ENCODE data around the gene CDO1.

DNA sequence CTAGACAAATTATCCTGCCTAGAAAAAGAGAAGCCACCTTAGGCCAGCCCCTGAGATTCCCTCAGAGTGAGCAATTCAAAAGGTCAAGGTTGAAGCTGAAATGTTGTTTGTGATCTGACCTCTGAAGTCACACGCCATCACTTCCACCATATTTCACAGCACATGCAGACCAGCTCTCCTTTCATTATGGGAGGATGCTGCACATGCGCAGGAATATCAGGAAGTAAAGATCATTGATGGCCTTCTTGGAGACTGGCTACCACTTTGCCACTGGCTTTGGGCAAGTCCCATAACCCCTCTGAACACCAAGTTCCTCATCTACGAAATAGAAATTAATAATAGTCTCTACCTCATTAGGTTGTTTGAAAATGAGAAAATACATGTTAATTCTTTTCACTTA, 39.5 kb downstream of the CDO1 start:
- TF ChIP-seq, protein P1, sequence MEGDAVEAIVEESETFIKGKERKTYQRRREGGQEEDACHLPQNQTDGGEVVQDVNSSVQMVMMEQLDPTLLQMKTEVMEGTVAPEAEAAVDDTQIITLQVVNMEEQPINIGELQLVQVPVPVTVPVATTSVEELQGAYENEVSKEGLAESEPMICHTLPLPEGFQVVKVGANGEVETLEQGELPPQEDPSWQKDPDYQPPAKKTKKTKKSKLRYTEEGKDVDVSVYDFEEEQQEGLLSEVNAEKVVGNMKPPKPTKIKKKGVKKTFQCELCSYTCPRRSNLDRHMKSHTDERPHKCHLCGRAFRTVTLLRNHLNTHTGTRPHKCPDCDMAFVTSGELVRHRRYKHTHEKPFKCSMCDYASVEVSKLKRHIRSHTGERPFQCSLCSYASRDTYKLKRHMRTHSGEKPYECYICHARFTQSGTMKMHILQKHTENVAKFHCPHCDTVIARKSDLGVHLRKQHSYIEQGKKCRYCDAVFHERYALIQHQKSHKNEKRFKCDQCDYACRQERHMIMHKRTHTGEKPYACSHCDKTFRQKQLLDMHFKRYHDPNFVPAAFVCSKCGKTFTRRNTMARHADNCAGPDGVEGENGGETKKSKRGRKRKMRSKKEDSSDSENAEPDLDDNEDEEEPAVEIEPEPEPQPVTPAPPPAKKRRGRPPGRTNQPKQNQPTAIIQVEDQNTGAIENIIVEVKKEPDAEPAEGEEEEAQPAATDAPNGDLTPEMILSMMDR (conservative IDR thresholded peaks at IDR 0.05; ENCODE audit: low read depth in 2 of 2), result no peak
- no peak for TF ChIP-seq CREB1 (CRISPR knock-in tag; IDR thresholded peaks at IDR 0.05; ENCODE audit: low read depth)
- TF ChIP-seq POLR2AphosphoS5 (IDR thresholded peaks at IDR 0.05; ENCODE audit: low read depth), result no peak
- TF ChIP-seq, protein P2, sequence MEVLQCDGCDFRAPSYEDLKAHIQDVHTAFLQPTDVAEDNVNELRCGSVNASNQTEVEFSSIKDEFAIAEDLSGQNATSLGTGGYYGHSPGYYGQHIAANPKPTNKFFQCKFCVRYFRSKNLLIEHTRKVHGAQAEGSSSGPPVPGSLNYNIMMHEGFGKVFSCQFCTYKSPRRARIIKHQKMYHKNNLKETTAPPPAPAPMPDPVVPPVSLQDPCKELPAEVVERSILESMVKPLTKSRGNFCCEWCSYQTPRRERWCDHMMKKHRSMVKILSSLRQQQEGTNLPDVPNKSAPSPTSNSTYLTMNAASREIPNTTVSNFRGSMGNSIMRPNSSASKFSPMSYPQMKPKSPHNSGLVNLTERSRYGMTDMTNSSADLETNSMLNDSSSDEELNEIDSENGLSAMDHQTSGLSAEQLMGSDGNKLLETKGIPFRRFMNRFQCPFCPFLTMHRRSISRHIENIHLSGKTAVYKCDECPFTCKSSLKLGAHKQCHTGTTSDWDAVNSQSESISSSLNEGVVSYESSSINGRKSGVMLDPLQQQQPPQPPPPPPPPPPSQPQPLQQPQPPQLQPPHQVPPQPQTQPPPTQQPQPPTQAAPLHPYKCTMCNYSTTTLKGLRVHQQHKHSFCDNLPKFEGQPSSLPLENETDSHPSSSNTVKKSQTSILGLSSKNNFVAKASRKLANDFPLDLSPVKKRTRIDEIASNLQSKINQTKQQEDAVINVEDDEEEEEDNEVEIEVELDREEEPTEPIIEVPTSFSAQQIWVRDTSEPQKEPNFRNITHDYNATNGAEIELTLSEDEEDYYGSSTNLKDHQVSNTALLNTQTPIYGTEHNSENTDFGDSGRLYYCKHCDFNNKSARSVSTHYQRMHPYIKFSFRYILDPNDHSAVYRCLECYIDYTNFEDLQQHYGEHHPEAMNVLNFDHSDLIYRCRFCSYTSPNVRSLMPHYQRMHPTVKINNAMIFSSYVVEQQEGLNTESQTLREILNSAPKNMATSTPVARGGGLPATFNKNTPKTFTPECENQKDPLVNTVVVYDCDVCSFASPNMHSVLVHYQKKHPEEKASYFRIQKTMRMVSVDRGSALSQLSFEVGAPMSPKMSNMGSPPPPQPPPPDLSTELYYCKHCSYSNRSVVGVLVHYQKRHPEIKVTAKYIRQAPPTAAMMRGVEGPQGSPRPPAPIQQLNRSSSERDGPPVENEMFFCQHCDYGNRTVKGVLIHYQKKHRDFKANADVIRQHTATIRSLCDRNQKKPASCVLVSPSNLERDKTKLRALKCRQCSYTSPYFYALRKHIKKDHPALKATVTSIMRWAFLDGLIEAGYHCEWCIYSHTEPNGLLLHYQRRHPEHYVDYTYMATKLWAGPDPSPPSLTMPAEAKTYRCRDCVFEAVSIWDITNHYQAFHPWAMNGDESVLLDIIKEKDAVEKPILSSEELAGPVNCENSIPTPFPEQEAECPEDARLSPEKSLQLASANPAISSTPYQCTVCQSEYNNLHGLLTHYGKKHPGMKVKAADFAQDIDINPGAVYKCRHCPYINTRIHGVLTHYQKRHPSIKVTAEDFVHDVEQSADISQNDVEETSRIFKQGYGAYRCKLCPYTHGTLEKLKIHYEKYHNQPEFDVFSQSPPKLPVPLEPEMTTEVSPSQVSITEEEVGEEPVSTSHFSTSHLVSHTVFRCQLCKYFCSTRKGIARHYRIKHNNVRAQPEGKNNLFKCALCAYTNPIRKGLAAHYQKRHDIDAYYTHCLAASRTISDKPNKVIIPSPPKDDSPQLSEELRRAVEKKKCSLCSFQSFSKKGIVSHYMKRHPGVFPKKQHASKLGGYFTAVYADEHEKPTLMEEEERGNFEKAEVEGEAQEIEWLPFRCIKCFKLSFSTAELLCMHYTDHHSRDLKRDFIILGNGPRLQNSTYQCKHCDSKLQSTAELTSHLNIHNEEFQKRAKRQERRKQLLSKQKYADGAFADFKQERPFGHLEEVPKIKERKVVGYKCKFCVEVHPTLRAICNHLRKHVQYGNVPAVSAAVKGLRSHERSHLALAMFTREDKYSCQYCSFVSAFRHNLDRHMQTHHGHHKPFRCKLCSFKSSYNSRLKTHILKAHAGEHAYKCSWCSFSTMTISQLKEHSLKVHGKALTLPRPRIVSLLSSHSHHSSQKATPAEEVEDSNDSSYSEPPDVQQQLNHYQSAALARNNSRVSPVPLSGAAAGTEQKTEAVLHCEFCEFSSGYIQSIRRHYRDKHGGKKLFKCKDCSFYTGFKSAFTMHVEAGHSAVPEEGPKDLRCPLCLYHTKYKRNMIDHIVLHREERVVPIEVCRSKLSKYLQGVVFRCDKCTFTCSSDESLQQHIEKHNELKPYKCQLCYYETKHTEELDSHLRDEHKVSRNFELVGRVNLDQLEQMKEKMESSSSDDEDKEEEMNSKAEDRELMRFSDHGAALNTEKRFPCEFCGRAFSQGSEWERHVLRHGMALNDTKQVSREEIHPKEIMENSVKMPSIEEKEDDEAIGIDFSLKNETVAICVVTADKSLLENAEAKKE (CRISPR knock-in tag; IDR thresholded peaks at IDR 0.05), result no peak
- TF ChIP-seq, protein P3, sequence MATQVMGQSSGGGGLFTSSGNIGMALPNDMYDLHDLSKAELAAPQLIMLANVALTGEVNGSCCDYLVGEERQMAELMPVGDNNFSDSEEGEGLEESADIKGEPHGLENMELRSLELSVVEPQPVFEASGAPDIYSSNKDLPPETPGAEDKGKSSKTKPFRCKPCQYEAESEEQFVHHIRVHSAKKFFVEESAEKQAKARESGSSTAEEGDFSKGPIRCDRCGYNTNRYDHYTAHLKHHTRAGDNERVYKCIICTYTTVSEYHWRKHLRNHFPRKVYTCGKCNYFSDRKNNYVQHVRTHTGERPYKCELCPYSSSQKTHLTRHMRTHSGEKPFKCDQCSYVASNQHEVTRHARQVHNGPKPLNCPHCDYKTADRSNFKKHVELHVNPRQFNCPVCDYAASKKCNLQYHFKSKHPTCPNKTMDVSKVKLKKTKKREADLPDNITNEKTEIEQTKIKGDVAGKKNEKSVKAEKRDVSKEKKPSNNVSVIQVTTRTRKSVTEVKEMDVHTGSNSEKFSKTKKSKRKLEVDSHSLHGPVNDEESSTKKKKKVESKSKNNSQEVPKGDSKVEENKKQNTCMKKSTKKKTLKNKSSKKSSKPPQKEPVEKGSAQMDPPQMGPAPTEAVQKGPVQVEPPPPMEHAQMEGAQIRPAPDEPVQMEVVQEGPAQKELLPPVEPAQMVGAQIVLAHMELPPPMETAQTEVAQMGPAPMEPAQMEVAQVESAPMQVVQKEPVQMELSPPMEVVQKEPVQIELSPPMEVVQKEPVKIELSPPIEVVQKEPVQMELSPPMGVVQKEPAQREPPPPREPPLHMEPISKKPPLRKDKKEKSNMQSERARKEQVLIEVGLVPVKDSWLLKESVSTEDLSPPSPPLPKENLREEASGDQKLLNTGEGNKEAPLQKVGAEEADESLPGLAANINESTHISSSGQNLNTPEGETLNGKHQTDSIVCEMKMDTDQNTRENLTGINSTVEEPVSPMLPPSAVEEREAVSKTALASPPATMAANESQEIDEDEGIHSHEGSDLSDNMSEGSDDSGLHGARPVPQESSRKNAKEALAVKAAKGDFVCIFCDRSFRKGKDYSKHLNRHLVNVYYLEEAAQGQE (IDR thresholded peaks at IDR 0.05; ENCODE audit: unreplicated experiment), result no peak
- TF ChIP-seq, protein P4, sequence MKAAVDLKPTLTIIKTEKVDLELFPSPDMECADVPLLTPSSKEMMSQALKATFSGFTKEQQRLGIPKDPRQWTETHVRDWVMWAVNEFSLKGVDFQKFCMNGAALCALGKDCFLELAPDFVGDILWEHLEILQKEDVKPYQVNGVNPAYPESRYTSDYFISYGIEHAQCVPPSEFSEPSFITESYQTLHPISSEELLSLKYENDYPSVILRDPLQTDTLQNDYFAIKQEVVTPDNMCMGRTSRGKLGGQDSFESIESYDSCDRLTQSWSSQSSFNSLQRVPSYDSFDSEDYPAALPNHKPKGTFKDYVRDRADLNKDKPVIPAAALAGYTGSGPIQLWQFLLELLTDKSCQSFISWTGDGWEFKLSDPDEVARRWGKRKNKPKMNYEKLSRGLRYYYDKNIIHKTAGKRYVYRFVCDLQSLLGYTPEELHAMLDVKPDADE (IDR thresholded peaks at IDR 0.05), result no peak
- no peak for TF ChIP-seq EZH2phosphoT487 (IDR thresholded peaks at IDR 0.05; ENCODE audit: unreplicated experiment)

All from GM23338 (cell line).